Measurements from ENCODE around the gene C6orf132.
A peak's percentile ranks its signal among the peaks of the same experiment; 100 is the strongest.

C6orf132 gene

DNA sequence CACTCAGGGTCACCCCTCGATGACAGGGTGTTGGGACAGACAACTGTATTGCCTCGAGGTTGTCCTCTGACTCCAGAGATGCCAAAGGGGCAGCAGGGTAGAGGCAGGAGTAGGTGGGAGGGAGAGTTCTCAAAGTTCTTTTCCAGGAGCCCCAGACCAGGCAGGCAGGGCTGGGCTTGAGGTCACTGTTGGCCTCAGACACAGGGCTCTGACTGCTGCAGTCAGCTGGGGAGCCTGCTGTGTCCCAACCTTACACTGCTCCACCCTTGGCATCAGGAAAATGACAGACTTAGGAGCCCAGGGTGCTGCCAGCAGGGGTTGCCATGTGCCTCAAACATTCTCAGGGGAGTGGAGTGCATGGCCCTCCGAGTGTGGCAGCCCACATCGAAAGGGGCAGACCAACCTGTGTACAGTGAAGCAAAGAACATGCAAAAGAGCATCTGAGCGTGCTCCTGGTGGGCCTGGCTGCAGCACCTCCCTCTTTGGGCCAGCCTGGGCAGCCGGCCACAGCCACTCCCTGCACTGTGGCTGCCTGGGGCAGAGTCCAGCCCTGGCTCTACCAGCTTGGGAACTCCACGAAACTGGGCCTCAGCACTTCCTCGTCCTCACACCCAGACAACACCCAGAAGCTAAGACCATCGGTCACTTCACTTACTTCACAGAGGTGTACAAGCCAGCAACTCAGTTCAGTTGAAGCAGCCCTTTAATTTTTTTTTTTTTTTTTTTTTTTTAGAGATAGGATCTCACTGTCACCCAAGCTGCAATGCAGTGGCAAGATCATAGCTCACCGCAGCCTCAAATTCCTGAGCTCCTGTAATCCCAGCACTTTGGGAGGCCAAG lies 24.0 kb downstream of the C6orf132 start:
- DNase-seq (ENCODE audit: low read depth): no peak
- TF ChIP-seq, protein P1, sequence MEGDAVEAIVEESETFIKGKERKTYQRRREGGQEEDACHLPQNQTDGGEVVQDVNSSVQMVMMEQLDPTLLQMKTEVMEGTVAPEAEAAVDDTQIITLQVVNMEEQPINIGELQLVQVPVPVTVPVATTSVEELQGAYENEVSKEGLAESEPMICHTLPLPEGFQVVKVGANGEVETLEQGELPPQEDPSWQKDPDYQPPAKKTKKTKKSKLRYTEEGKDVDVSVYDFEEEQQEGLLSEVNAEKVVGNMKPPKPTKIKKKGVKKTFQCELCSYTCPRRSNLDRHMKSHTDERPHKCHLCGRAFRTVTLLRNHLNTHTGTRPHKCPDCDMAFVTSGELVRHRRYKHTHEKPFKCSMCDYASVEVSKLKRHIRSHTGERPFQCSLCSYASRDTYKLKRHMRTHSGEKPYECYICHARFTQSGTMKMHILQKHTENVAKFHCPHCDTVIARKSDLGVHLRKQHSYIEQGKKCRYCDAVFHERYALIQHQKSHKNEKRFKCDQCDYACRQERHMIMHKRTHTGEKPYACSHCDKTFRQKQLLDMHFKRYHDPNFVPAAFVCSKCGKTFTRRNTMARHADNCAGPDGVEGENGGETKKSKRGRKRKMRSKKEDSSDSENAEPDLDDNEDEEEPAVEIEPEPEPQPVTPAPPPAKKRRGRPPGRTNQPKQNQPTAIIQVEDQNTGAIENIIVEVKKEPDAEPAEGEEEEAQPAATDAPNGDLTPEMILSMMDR (conservative IDR thresholded peaks at IDR 0.05; ENCODE audit: control insufficient read depth, insufficient read depth, low read depth, low read length): no peak
- no peak overlapping the region for H3K4me3 ChIP-seq (ENCODE audit: control insufficient read depth, low read depth, low read length)

DNA sequence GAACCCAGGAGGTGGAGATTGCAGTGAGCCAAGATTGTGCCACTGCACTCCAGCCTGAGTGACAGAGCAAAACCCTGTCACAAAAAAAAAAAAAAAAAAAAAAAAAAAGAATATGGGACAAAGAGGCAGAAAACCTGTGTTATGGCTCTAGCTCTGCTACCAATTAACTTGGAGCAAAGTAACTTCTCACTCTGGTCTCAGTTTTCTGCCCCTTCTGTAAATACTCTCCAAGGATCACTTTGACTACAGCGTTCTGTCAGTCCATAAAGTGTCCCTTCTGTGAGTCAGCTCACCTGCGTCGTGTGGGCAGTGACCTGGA lies 24.6 kb downstream of the C6orf132 start:
- DNase-seq (ENCODE audit: low read depth): no peak
- TF ChIP-seq, protein P1 (conservative IDR thresholded peaks at IDR 0.05; ENCODE audit: control insufficient read depth, insufficient read depth, low read depth, low read length): no peak
- no peak overlapping the region for H3K4me3 ChIP-seq (ENCODE audit: control insufficient read depth, low read depth, low read length)

DNA sequence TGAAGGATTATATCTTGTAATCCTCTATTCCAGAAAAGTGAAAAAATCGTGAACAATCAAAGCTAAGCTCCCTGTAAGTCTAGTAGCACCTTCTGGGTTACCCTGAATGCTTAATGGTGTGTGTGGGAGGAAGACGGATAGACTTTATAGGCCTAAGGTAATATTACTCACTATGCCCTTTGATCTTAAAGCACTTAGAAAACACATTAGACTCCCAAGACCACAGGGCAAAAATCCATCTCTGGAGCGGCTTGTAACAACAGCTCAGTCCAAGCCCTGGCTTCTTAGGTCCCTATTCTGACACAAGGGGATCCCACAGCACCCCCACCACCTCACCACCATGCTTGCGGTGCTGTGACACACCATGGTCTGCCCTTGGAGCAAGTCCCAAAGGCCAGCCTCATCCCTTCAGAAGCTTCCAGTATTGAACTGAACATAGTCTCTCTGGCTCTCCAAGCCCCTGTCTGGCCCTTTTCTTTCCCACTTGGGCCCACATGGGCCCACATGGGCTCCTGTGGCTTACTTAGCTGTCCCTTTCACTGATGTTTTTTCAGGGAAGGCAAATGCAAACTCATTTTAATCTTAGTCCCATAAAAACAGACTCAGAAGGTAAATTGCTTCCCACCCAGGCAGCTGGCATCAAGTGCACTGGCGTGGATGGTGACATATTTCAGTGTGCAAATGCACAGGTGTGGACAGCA lies 28.3 kb downstream of the C6orf132 start:
- peak; percentile 57 for DNase-seq (ENCODE audit: low read depth)
- TF ChIP-seq, protein P1 (conservative IDR thresholded peaks at IDR 0.05; ENCODE audit: control insufficient read depth, insufficient read depth, low read depth, low read length): no peak
- H3K4me3 ChIP-seq (ENCODE audit: control insufficient read depth, low read depth, low read length): no peak overlapping the region

DNA sequence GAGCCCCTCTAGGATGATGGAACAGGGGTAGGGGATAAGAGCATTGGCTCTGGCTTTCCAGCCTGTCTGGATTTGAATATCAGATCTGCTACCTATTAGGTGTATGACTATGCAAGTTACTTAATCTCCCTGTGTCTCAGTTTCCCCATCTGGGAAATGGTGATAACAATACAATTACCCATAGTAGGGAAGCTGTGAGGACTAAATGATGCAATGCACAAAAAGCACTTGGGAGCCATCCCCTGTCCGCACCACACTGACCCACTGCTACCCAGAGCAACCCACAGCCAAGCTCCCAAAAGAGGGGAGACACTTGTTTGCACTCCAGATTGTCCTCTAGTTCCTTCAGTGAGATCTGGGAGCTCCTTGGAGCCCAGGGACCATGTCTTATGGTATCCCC lies 30.1 kb downstream of the C6orf132 start:
- DNase-seq (ENCODE audit: low read depth): no peak
- TF ChIP-seq, protein P1 (conservative IDR thresholded peaks at IDR 0.05; ENCODE audit: control insufficient read depth, insufficient read depth, low read depth, low read length): no peak
- no peak overlapping the region for H3K4me3 ChIP-seq (ENCODE audit: control insufficient read depth, low read depth, low read length)

DNA sequence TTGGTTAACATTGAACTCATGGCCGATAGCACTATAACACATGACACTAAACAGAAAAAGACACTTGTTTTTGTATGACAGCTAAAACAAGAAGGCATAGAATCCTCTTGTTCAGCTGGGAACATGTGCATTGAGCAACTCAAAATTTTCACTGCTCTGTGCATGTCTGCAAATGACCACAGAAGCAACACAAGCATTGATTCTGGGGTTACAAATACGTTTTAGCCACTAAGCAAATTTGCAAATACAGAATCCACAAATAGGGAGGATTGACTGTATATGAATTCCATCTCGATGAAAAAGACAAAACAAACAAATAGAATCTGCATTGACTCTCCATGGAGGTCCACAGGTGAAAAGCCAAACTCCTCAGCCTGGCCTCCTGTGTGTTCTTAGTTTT lies 31.7 kb downstream of the C6orf132 start:
- no peak overlapping the region for H3K4me3 ChIP-seq (ENCODE audit: control insufficient read depth, low read depth, low read length)
- TF ChIP-seq, protein P1 (conservative IDR thresholded peaks at IDR 0.05; ENCODE audit: control insufficient read depth, insufficient read depth, low read depth, low read length): no peak
- DNase-seq (ENCODE audit: low read depth): no peak

DNA sequence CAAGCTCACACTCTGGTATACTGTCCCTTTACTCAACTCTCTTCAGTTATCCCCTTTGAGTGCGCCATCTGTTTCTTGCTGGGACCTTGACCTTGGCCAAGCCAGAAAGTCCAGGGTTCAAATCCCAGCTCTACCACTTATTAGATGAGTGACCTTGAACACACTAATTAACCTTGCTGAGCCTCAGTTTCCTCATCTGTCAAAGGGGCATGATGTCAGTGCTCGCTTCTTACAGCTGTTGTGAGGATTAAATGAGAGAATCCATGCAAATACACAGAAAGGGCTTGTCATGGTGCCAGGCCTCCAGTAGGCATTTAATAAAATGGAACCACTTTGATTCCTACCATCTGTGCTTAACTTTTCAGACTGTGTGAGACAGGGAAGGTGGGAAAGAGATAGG lies 34.3 kb downstream of the C6orf132 start:
- TF ChIP-seq, protein P1 (conservative IDR thresholded peaks at IDR 0.05; ENCODE audit: control insufficient read depth, insufficient read depth, low read depth, low read length): no peak
- no peak overlapping the region for H3K4me3 ChIP-seq (ENCODE audit: control insufficient read depth, low read depth, low read length)
- no peak for DNase-seq (ENCODE audit: low read depth)
